Measurements from ENCODE around the gene FAM174C.

GRCh38 chr19:1273263-1274041 is 1.9 kb upstream of the FAM174C start:
- TF ChIP-seq, protein P1, sequence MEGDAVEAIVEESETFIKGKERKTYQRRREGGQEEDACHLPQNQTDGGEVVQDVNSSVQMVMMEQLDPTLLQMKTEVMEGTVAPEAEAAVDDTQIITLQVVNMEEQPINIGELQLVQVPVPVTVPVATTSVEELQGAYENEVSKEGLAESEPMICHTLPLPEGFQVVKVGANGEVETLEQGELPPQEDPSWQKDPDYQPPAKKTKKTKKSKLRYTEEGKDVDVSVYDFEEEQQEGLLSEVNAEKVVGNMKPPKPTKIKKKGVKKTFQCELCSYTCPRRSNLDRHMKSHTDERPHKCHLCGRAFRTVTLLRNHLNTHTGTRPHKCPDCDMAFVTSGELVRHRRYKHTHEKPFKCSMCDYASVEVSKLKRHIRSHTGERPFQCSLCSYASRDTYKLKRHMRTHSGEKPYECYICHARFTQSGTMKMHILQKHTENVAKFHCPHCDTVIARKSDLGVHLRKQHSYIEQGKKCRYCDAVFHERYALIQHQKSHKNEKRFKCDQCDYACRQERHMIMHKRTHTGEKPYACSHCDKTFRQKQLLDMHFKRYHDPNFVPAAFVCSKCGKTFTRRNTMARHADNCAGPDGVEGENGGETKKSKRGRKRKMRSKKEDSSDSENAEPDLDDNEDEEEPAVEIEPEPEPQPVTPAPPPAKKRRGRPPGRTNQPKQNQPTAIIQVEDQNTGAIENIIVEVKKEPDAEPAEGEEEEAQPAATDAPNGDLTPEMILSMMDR (IDR thresholded peaks at IDR 0.05 in 2 of 3, conservative IDR thresholded peaks at IDR 0.05 in 1 of 3; ENCODE audit: control insufficient read depth in 2 of 3, extremely low read depth in 1 of 3, insufficient read depth in 1 of 3, low read depth in 3 of 3, low read length in 3 of 3) = no peak
- TF ChIP-seq CHD1 (IDR thresholded peaks at IDR 0.05; ENCODE audit: low read depth, low read length) (no peak), EZH2 (IDR thresholded peaks at IDR 0.05; ENCODE audit: borderline replicate concordance, control insufficient read depth, low read depth, low read length) (no peak), SP1 (IDR thresholded peaks at IDR 0.05; ENCODE audit: low read depth, low read length) (no peak), RCOR1 (conservative IDR thresholded peaks at IDR 0.05; ENCODE audit: low read depth, low read length) (no peak), JUND (IDR thresholded peaks at IDR 0.05; ENCODE audit: low read depth, low read length) (no peak), IRF4 (IDR thresholded peaks at IDR 0.05; ENCODE audit: low read depth, low read length) (no peak)

All from GM12878 (cell line).